SH-SY5Y (cell line): ENCODE data around the gene NUP214.

Source experiments
- GATA2 ChIP-seq: IDR thresholded peaks from 2 replicates; pipeline ENCODE4 v1.6.1; 2011; ENCODE audit warnings: mild to moderate bottlenecking, low read depth, low read length
- GATA3 ChIP-seq: IDR thresholded peaks from 2 replicates; pipeline ENCODE4 v1.6.1; 2011; ENCODE audit warnings: low read depth, mild to moderate bottlenecking, low read length, moderate library complexity

DNA sequence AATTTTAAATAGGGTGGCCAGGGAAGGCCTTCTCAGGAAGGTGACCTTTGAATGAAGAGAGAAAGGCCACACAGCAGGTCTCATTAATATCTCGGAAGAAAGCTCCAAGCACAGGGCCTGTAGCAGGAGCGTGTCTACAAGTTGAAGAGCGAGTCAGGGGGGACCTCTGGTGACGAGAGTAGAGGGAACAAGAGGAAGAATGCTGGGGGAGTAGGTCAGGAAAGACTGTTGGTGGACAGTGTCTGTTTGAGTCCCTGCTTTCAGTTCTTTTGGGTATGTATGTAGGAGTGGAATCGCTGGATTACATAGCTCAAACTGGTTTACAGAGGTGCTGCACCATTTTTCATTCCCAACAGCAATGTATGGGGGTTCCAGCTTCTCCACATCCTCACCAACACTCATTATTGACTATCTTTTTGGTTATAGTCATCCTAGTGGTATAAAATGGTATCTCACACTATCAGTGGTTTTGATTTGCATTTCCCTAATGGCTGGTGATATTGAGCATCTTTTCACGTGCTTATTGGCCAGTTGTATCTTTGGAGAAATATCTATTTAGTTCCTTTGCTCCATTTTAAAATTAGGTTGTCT is 55.8 kb downstream of the NUP214 start:
- TF ChIP-seq GATA2 (no peak), GATA3 (no peak)
